Right atrium auricular region (tissue), 2 donors: ENCODE data around the gene APH1A. TPM values are rescaled to one million over a fixed set of nuclear protein-coding genes. Genes with fewer than 3 reads are reported as not detected.

Experiments
- DNase-seq: peaks from one replicate; pipeline ENCODE4 v3.0.0-alpha.2; 2019; ENCODE audit warnings: low spot score
- H3K27ac ChIP-seq, 2 donors: fragments of 200-600 bp; sonication (generic); 1 replicate in 1 of 2; 2 replicates in 1 of 2; pipeline ENCODE4 v1.5.1; 2016 to 2019
- H3K27me3 ChIP-seq, 2 donors: fragments of 200-600 bp; sonication (generic); one replicate each; pipeline versions ENCODE4 v1.5.1 to v1.6.0; 2017 to 2019
- H3K36me3 ChIP-seq: fragments of 200-600 bp; sonication (generic); one replicate; pipeline ENCODE4 v1.5.1; 2016
- H3K4me1 ChIP-seq, 2 donors: fragments of 200-600 bp; sonication (generic); one replicate each; pipeline versions ENCODE4 v1.5.1 to v1.6.0; 2017 to 2019
- H3K4me3 ChIP-seq, 2 donors: fragments of 200-600 bp; sonication (generic); 1 replicate in 1 of 2; 2 replicates in 1 of 2; pipeline ENCODE4 v1.5.1; 2017 to 2019; ENCODE audit warnings: mild to moderate bottlenecking in 1 of 2, moderate library complexity in 1 of 2
- H3K9me3 ChIP-seq, 2 donors: fragments of 200-600 bp; sonication (generic); one replicate each; pipeline ENCODE4 v1.5.1; 2019
- CTCF ChIP-seq, 2 donors: fragments of 200-600 bp; sonication (generic); IDR thresholded peaks; one replicate each; pipeline ENCODE4 v1.5.1; 2019; ENCODE audit warnings: antibody characterized with exemption in 2 of 2
- total RNA-seq, 2 donors: library from RNA; depleted of rRNA; stranded (reverse); fragments of >200 nt; gene quantifications; one replicate each; pipeline ENCODE4 v1.1.0, GENCODE V29; 2016

The APH1A gene
- total RNA-seq, 2 donors from 2014 or later: 60.6 to 64.9 TPM

DNA sequence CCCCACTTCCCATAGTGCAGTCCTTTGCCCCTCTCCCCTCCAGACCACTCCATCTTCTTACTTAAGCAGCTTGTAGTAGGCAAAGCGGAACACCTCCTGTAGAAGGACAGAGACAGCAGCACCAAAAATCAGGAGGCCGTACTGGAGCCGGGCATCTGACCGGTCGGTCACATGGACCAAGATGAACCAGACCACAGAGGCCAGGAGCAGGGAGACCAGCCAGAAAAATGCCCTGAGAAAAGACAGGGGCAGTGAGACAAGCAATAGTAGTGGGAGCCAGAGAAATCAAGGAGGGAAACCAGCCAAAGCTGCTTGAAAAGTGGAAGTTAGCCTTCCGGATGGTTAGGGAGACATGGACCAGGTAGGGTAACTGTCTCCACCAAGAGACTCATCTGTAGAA, 920 bp downstream of the APH1A start:
- Histone ChIP-seq H3K27me3 (no peaks in the 10 kb centered on the region), H3K4me3 (peak overlapping the region; percentile 98), H3K27ac (peak overlapping the region; percentile 97 to 99), H3K9me3 (no peaks in the 10 kb centered on the region), H3K4me1 (peaks cover 0 to 36% of the 10 kb centered on the region in 2 donors), H3K36me3 (peaks cover 35% of the 10 kb centered on the region)
- DNase-seq: no peak
- TF ChIP-seq CTCF (IDR thresholded peaks at IDR 0.05): no peak

GRCh38 chr1:150263549-150263948, 5.3 kb downstream of the APH1A start:
- Histone ChIP-seq H3K4me3 (no peak overlapping the region), H3K4me1 (peaks cover 0 to 27% of the 10 kb centered on the region in 2 donors), H3K36me3 (peaks cover 35% of the 10 kb centered on the region), H3K27ac (no peak overlapping the region), H3K9me3 (no peaks in the 10 kb centered on the region), H3K27me3 (no peaks in the 10 kb centered on the region)
- DNase-seq: no peak
- no peak for TF ChIP-seq CTCF (IDR thresholded peaks at IDR 0.05)

GRCh38 chr1:150262388-150263320, 6.2 kb downstream of the APH1A start:
- Histone ChIP-seq H3K4me3 (no peak overlapping the region), H3K9me3 (no peaks in the 10 kb centered on the region), H3K4me1 (peaks cover 0 to 28% of the 10 kb centered on the region in 2 donors), H3K27me3 (no peaks in the 10 kb centered on the region), H3K27ac (no peak overlapping the region), H3K36me3 (peaks cover 35% of the 10 kb centered on the region)
- no peak for TF ChIP-seq CTCF (IDR thresholded peaks at IDR 0.05)
- no peak for DNase-seq

GRCh38 chr1:150261367-150261766, 7.4 kb downstream of the APH1A start:
- no peak for TF ChIP-seq CTCF (IDR thresholded peaks at IDR 0.05)
- H3K27ac ChIP-seq: no peak overlapping the region
- H3K36me3 ChIP-seq: peaks cover 24% of the 10 kb centered on the region

GRCh38 chr1:150259758-150260669, 8.8 kb downstream of the APH1A start:
- no peaks in the 10 kb centered on the region for H3K27me3 ChIP-seq
- no peak for DNase-seq
- peaks cover 0 to 40% of the 10 kb centered on the region in 2 donors for H3K4me1 ChIP-seq
- peaks cover 11% of the 10 kb centered on the region for H3K36me3 ChIP-seq
- TF ChIP-seq CTCF (IDR thresholded peaks at IDR 0.05): no peak
- H3K27ac ChIP-seq: peak overlapping the region; percentile 70 to 78
- H3K4me3 ChIP-seq: peak overlapping the region in 1 of 2 donors; percentile 8
- no peaks in the 10 kb centered on the region for H3K9me3 ChIP-seq

More at GRCh38 chr1:150261367-150261766, 7.4 kb downstream of the APH1A start:
- Histone ChIP-seq H3K27me3 (no peaks in the 10 kb centered on the region), H3K4me3 (no peak overlapping the region), H3K4me1 (peaks cover 0 to 30% of the 10 kb centered on the region in 2 donors), H3K9me3 (no peaks in the 10 kb centered on the region)
- no peak for DNase-seq
